Astrocyte (in vitro differentiated cells and primary cell): ENCODE results near the gene TNNI3K.

Experiments used
- EZH2 ChIP-seq: IDR thresholded peaks from 2 replicates; pipeline ENCODE4 v1.6.1; 2012; ENCODE audit warnings: mild to moderate bottlenecking, low read length, inconsistent platforms; ENCODE audit not compliant: insufficient read depth
- TF ChIP-seq, protein P1 (sequence below): IDR thresholded peaks from 2 replicates; pipeline ENCODE4 v1.5.1; 2011; ENCODE audit warnings: low read depth, mild to moderate bottlenecking, inconsistent platforms, low read length, moderate library complexity; ENCODE audit not compliant: insufficient read depth

DNA sequence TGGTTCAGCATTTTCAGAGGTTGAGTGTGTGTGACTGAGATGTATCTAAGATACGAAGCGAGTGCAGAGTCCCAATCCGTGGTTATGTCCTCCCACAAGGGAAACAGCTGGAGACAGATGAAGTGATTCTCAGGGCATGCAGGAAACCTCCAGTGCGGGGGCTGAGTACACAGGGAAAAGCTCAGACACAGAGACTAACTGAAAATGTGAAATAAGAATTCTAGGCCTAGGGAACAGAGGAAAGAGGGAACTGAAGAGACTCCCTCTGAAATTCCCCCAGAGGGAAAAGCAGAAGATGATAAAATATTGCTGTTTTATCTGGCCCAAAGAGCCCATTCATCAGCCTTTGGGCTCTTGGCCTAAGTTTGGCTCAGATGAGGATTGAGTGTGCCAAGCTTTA is 160.4 kb downstream of the TNNI3K start:
- TF ChIP-seq, protein P1, sequence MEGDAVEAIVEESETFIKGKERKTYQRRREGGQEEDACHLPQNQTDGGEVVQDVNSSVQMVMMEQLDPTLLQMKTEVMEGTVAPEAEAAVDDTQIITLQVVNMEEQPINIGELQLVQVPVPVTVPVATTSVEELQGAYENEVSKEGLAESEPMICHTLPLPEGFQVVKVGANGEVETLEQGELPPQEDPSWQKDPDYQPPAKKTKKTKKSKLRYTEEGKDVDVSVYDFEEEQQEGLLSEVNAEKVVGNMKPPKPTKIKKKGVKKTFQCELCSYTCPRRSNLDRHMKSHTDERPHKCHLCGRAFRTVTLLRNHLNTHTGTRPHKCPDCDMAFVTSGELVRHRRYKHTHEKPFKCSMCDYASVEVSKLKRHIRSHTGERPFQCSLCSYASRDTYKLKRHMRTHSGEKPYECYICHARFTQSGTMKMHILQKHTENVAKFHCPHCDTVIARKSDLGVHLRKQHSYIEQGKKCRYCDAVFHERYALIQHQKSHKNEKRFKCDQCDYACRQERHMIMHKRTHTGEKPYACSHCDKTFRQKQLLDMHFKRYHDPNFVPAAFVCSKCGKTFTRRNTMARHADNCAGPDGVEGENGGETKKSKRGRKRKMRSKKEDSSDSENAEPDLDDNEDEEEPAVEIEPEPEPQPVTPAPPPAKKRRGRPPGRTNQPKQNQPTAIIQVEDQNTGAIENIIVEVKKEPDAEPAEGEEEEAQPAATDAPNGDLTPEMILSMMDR, result no peak
- no peak for TF ChIP-seq EZH2
